GM13976 (cell line): ENCODE results near the gene FUT6.

ENCODE experiments used
- DNase-seq: peaks from one replicate; pipeline ENCODE4 v3.0.0; 2012; ENCODE audit warnings: low spot score
- in situ Hi-C: fragments of 300-500 bp; cut with MboI; formaldehyde crosslinking; loops from one replicate; pipeline ENCODE4 v1.12.0; 2022; ENCODE audit warnings: low sequenced_read_pairs, mixed read lengths, inconsistent platforms; ENCODE audit not compliant: unreplicated experiment
- TF ChIP-seq, protein P1 (sequence below): IDR thresholded peaks from 2 replicates; pipeline ENCODE4 v1.5.1; 2012; ENCODE audit warnings: borderline replicate concordance, mild to moderate bottlenecking; ENCODE audit not compliant: insufficient read depth; ENCODE audit errors: extremely low read depth, missing control alignments, control extremely low read depth

The FUT6 gene

DNA sequence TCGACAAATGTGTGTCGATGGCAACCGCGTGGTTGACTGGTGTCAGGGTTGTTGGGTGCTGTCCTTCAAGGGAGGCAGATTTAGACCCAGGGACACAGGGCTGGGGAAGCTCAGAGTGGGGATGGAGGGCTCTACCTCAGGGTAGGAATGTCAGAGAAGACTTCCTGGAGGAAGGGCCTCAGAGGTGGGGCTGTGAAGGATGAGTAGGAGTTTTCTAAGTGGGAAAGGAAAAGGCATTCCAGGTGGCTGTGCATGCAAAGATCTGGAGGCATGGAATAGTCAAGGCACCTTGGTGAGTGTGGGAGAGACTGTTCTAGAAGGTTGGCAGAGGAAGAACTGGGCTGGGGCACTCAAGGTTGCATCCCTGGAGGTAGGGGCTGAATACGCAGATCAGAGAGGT is 32.6 kb downstream of the FUT6 start:
- in situ Hi-C loops, result loop anchor here (10.0 kb wide), 1 partner anchor 218 kb away; no protein-coding TSS in a partner anchor
- DNase-seq, result no peak
- TF ChIP-seq, protein P1, sequence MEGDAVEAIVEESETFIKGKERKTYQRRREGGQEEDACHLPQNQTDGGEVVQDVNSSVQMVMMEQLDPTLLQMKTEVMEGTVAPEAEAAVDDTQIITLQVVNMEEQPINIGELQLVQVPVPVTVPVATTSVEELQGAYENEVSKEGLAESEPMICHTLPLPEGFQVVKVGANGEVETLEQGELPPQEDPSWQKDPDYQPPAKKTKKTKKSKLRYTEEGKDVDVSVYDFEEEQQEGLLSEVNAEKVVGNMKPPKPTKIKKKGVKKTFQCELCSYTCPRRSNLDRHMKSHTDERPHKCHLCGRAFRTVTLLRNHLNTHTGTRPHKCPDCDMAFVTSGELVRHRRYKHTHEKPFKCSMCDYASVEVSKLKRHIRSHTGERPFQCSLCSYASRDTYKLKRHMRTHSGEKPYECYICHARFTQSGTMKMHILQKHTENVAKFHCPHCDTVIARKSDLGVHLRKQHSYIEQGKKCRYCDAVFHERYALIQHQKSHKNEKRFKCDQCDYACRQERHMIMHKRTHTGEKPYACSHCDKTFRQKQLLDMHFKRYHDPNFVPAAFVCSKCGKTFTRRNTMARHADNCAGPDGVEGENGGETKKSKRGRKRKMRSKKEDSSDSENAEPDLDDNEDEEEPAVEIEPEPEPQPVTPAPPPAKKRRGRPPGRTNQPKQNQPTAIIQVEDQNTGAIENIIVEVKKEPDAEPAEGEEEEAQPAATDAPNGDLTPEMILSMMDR, result no peak

DNA sequence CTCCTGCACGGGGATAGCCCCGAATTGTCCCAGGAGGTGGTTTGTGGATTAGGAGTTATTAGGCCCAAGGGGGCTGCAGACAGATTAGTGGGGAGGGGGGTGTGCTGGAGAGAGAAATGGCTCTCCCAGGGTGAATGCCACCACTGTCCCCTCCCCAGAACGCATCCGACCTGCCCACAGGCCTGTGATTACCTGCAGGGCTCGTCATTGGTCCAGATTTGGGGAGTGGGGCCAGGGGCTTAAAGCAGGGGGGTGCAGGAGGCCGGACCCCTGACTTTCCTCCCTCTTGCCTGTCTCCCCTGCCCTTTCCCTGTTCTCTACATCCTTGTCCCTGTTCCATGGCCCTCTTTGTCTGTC is 33.4 kb downstream of the FUT6 start:
- TF ChIP-seq, protein P1, result no peak
- no peak for DNase-seq
- in situ Hi-C loops, result loop anchor here (10.0 kb wide), 1 partner anchor 219 kb away; no protein-coding TSS in a partner anchor

- DNase-seq, result peak; percentile 83
- in situ Hi-C loops, result loop anchor here (10.0 kb wide), 1 partner anchor 219 kb away; no protein-coding TSS in a partner anchor
- TF ChIP-seq, protein P1, result peak; percentile 62
Measured at GRCh38 chr19:5805462-5806132, 33.9 kb downstream of the FUT6 start.

DNA sequence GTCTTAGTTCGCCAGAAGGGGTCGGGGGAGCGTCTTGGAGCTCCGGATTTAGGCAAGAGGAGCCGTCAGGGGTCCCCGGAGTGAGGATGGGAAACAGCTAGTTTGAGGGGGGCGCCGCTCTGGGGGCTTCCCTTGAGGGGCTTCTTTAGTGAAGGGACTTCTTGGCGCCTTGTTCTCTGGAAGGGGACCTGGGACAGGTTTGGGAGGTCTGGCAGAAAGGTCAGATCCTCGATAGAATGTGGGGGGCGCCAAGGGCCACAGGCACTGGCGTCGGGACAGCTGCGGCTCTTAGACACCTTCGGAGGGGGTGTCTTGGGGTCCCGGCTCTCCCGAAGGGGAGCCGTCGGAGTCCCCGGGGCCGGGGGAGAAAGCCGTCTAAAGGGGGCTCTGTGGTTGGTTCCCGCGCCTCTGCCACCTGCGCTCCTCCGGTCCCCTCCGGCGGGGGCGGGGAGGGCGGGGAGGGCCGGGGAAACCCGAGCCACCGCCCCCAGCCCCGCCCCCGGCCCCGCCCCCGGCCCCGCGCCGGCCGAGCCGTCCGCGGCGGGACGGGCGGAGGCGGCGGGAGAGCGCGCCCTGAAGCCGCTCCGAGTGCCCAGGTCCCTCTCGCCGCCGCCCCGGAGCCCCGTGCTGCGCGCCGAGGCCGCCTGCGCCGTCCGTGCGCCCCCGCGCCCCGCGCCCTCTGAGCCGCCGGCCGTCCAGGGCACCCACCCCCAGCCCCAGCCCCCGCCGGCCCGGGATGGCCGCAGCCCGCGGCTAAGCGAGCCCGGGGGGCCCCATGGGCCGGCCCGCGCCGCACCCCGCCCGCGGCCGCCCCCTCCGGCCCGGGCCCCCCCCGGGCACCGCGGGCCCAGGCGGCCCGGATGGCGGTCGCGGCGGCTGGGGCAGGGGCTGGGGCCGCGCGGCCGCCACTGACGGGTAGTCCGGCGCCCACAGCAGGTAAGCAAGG is 34.7 kb downstream of the FUT6 start, which contains the start of gene NRTN:
TSS of gene NRTN (plus strand) at position 552 of the 946 bp plus-strand sequence. CDS start 19,099 bp downstream, outside the sequence.
- TF ChIP-seq, protein P1, result no peak
- in situ Hi-C loops, result loop anchor here (10.0 kb wide), 1 partner anchor 220 kb away; no protein-coding TSS in a partner anchor
- DNase-seq, result peak; percentile 85

GRCh38 chr19:5803752-5804515 is 35.6 kb downstream of the FUT6 start:
- in situ Hi-C loops, result loop anchor here (10.0 kb wide), 1 partner anchor 221 kb away; no protein-coding TSS in a partner anchor
- DNase-seq, result peak; percentile 97
- TF ChIP-seq, protein P1, result peak; percentile 95

GRCh38 chr19:5803441-5803751 is 36.1 kb downstream of the FUT6 start:
- no peak for DNase-seq
- in situ Hi-C loops, result loop anchor here (10.0 kb wide), 1 partner anchor 221 kb away; no protein-coding TSS in a partner anchor
- TF ChIP-seq, protein P1, result no peak
